Measurements from ENCODE around the gene ZNF329. TPM values are rescaled to one million over a fixed set of nuclear protein-coding genes. Genes with fewer than 3 reads are reported as not detected.
A peak's percentile ranks its signal among the peaks of the same experiment; 100 is the strongest.
"Not testable (repeated sequence)": the region's sequence is repeated elsewhere in the genome, so short reads cannot be mapped to it uniquely, and the experiment has no call there.

Gene ZNF329
- polyA plus RNA-seq, 1 of the 3 experiments (the other 2 are of a cell fraction): 3.6 TPM

- Histone ChIP-seq H3F3A (replicated peaks; ENCODE audit: insufficient read depth) (peaks cover 13% of the 10 kb centered on the region), H3K9me2 (no peaks in the 10 kb centered on the region), H4K20me1 (ENCODE audit: insufficient read depth) (no peaks in the 10 kb centered on the region), H3K4me1 (ENCODE audit: control insufficient read depth in 1 of 2, insufficient read depth in 2 of 2, low read depth in 1 of 2, low read length in 1 of 2) (no peaks in the 10 kb centered on the region; a peak in 2 of 4 replicates), H3K9ac (no peak overlapping the region), H3K27me3 (ENCODE audit: insufficient read depth) (no peaks in the 10 kb centered on the region), H2AFZ (ENCODE audit: low read depth) (no peak overlapping the region), H3K4me3 (ENCODE audit: low read depth in 2 of 2, low read length in 1 of 2) (peak overlapping the region in 1 of 2 experiments; percentile 83; a peak in 1 of 4 replicates), H3K36me3 (replicated peaks in 1 of 2; ENCODE audit: control insufficient read depth in 1 of 2, insufficient read depth in 2 of 2, low read length in 1 of 2) (peaks cover 0 to 5% of the 10 kb centered on the region in 2 experiments), H3K27ac (ENCODE audit: low read depth in 2 of 2, low read length in 1 of 2) (no peak overlapping the region), H3K79me2 (ENCODE audit: insufficient read depth) (peaks cover 43% of the 10 kb centered on the region), H3K4me2 (no peak overlapping the region), H3K9me3 (peaks cover 5% of the 10 kb centered on the region)
- DNase-seq: no peak
- 83% methylated on average over 2 of the region's 2 CpGs for WGBS (ENCODE audit: low lambda C conversion rate)
- ChIA-PET CTCF (no interaction called here), POLR2A (no interaction called here)
- no peak for TF ChIP-seq FOXM1 (IDR thresholded peaks at IDR 0.05; ENCODE audit: low read depth)
- TF ChIP-seq EZH2phosphoT487 (IDR thresholded peaks at IDR 0.05; ENCODE audit: borderline replicate concordance, low read depth): no peak
- no peak for TF ChIP-seq SIN3A (IDR thresholded peaks at IDR 0.05; ENCODE audit: borderline replicate concordance, low read depth, low read length)
- no peak for TF ChIP-seq MXI1 (IDR thresholded peaks at IDR 0.05; ENCODE audit: low read depth, low read length)
- TF ChIP-seq FOXJ3 (CRISPR knock-in tag; IDR thresholded peaks at IDR 0.05): no peak
- TF ChIP-seq, protein P1, sequence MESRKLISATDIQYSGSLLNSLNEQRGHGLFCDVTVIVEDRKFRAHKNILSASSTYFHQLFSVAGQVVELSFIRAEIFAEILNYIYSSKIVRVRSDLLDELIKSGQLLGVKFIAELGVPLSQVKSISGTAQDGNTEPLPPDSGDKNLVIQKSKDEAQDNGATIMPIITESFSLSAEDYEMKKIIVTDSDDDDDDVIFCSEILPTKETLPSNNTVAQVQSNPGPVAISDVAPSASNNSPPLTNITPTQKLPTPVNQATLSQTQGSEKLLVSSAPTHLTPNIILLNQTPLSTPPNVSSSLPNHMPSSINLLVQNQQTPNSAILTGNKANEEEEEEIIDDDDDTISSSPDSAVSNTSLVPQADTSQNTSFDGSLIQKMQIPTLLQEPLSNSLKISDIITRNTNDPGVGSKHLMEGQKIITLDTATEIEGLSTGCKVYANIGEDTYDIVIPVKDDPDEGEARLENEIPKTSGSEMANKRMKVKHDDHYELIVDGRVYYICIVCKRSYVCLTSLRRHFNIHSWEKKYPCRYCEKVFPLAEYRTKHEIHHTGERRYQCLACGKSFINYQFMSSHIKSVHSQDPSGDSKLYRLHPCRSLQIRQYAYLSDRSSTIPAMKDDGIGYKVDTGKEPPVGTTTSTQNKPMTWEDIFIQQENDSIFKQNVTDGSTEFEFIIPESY (IDR thresholded peaks at IDR 0.05; ENCODE audit: borderline replicate concordance, low read depth): no peak
- TF ChIP-seq TCF12 (IDR thresholded peaks at IDR 0.05): no peak
- no peak for TF ChIP-seq CHD2 (IDR thresholded peaks at IDR 0.05; ENCODE audit: low read length, partially characterized antibody)
- TF ChIP-seq TEAD4 (IDR thresholded peaks at IDR 0.05; ENCODE audit: borderline replicate concordance, insufficient read depth): no peak
- no peak for TF ChIP-seq ELF1 (IDR thresholded peaks at IDR 0.05)
- TF ChIP-seq GATA2 (CRISPR knock-in tag; IDR thresholded peaks at IDR 0.05): no peak
- TF ChIP-seq POLR2AphosphoS5 (IDR thresholded peaks at IDR 0.05; ENCODE audit: low read depth, low read length): no peak
These were observed 2.8 kb upstream of the ZNF329 start for GRCh38 chr19:58153386-58153785.

- H3K4me3 ChIP-seq (ENCODE audit: low read depth in 2 of 2, low read length in 1 of 2); H4K20me1 ChIP-seq (ENCODE audit: insufficient read depth); H3K9me2 ChIP-seq; H2AFZ ChIP-seq (ENCODE audit: low read depth); H3K27me3 ChIP-seq (ENCODE audit: insufficient read depth); H3K4me2 ChIP-seq; POLR2A ChIA-PET; H3K27ac ChIP-seq (ENCODE audit: low read depth in 2 of 2, low read length in 1 of 2); H3F3A ChIP-seq (replicated peaks; ENCODE audit: insufficient read depth); CTCF ChIA-PET; H3K9ac ChIP-seq; H3K4me1 ChIP-seq (ENCODE audit: control insufficient read depth in 1 of 2, insufficient read depth in 2 of 2, low read depth in 1 of 2, low read length in 1 of 2); DNase-seq: not testable (repeated sequence)
- Histone ChIP-seq H3K36me3 (replicated peaks in 1 of 2; ENCODE audit: control insufficient read depth in 1 of 2, insufficient read depth in 2 of 2, low read length in 1 of 2) (peaks cover 2 to 25% of the 10 kb centered on the region in 2 experiments), H3K9me3 (peaks cover 10% of the 10 kb centered on the region), H3K79me2 (ENCODE audit: insufficient read depth) (peaks cover 68% of the 10 kb centered on the region)
- 80% methylated on average over 7 of the region's 28 CpGs for WGBS (ENCODE audit: low lambda C conversion rate)
These were observed 3.1 kb downstream of the ZNF329 start for GRCh38 chr19:58147475-58147874.
